ENCODE data around the gene MGLL. TPM values are rescaled to one million over a fixed set of nuclear protein-coding genes. Genes with fewer than 3 reads are reported as not detected.

The MGLL gene
- total and polyA plus RNA-seq, 9 of the 15 experiments (the other 6 are each of a cell fraction or from before 2014, with no cell fraction given) = 0.12 to 0.32 (median 0.18) TPM; not detected in 6

DNA sequence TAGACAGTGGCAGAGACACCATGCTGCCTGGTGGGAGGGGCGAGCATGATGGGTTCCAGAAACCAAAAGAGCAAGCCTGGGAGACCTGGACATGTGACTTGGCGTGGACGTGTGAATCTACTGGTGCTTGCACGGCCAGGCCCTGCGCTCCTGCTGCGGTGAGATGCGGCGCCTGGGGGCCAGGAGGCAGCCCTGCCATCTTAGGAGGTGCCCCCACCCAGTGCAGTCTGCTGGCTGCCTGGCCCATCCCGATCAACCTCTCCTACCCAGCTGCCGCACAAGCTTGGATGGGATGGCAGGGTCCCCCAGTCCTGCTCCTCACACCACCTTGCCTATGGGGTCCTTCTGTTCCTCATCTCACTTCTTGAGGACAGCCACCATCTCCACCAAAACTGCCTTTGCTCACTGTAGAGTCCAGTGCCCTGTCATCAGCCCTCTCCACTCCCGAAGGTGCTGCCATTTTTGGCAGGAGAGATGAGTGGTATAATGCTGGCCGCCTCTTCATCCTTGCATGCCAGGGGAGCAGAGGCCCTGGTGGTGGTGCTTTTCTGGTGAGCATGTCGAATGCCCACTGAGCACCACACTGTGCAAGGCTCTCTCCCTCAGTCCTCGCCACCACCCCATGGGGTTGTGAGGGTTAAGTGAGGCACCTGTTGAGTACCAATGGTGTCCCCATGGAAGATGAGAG lies 152.6 kb downstream of the MGLL start (continued):
- TF ChIP-seq KLF6 (CRISPR knock-in tag; IDR thresholded peaks at IDR 0.05; ENCODE audit: borderline replicate concordance) (no peak), NCOA6 (IDR thresholded peaks at IDR 0.05) (no peak), ZNF12 (CRISPR knock-in tag; IDR thresholded peaks at IDR 0.05) (no peak), KLF13 (tag; IDR thresholded peaks at IDR 0.05; ENCODE audit: borderline replicate concordance, low read depth) (no peak)

DNA sequence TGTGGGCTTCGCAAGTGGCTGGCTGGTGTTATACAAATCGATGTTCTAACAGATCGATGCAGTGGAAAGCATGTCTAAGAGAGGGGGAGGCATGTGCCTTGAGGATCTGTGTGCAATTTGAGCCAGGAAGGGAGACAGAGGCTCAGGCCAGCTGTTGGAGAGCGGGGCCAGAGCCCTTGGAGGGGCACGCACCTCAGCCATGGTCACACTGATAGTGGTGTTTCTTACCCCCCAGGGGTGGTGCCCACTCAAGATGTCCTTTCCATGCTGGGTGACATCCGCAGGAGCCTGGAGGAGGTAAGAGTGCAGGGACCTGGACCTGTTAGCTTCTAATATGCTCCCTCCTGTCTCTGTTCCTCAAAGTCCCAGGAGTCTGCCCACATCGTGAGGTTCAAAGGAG lies 153.4 kb downstream of the MGLL start:
- Histone ChIP-seq H3K79me2 (ENCODE audit: control insufficient read depth, insufficient read depth, low read length) (no peaks in the 10 kb centered on the region), H3K36me3 (ENCODE audit: control insufficient read depth, insufficient read depth, low read length) (peaks cover 18% of the 10 kb centered on the region; the same call in 1 of the 3 replicates), H3K27me3 (ENCODE audit: control insufficient read depth in 2 of 2, insufficient read depth in 2 of 2, low read length in 2 of 2) (no peaks in the 10 kb centered on the region), H3K4me1 (replicated peaks in 1 of 2; ENCODE audit: control insufficient read depth in 2 of 2, insufficient read depth in 2 of 2, low read length in 2 of 2) (peaks cover 0 to 26% of the 10 kb centered on the region in 2 experiments; a peak in 2 of 5 replicates), H3K9me3 (replicated peaks; ENCODE audit: control insufficient read depth, insufficient read depth, low read depth, low read length) (no peaks in the 10 kb centered on the region), H3K4me2 (ENCODE audit: insufficient read depth, low read length) (no peak overlapping the region), H2AFZ (ENCODE audit: low read depth, low read length) (no peak overlapping the region), H3K9me1 (ENCODE audit: control insufficient read depth, insufficient read depth, low read length) (no peaks in the 10 kb centered on the region), H3K4me3 (no peak overlapping the region), H4K20me1 (replicated peaks; ENCODE audit: control insufficient read depth, insufficient read depth, low read length) (0 out of 2 replicates have a peak, but pooled peaks cover 4% of the 10 kb centered on the region), H3K9ac (ENCODE audit: insufficient read depth in 1 of 2, low read depth in 2 of 2, low read length in 2 of 2) (no peak overlapping the region), H3K27ac (ENCODE audit: extremely low read depth, low read depth, low read length) (no peak overlapping the region)
- BruUV-seq (replicated peaks) = no TSS peak
- intact Hi-C loops (cut with micrococcal nuclease) (no loop called here), in situ Hi-C loops (cut with MboI) (no loop called here)
- DNase-seq (ENCODE audit: extremely low read depth in 1 of 4, low spot score in 3 of 4) = no peak
- WGBS (ENCODE audit: insufficient coverage, low coverage, missing lambda C conversion rate) = 86% methylated on average over 7 of the region's 7 CpGs
- POLR2A ChIA-PET = no interaction called here
- CTCF ChIA-PET (ENCODE audit: low intra/inter-chr PET ratio) = no interaction called here
- TF ChIP-seq, protein P1, sequence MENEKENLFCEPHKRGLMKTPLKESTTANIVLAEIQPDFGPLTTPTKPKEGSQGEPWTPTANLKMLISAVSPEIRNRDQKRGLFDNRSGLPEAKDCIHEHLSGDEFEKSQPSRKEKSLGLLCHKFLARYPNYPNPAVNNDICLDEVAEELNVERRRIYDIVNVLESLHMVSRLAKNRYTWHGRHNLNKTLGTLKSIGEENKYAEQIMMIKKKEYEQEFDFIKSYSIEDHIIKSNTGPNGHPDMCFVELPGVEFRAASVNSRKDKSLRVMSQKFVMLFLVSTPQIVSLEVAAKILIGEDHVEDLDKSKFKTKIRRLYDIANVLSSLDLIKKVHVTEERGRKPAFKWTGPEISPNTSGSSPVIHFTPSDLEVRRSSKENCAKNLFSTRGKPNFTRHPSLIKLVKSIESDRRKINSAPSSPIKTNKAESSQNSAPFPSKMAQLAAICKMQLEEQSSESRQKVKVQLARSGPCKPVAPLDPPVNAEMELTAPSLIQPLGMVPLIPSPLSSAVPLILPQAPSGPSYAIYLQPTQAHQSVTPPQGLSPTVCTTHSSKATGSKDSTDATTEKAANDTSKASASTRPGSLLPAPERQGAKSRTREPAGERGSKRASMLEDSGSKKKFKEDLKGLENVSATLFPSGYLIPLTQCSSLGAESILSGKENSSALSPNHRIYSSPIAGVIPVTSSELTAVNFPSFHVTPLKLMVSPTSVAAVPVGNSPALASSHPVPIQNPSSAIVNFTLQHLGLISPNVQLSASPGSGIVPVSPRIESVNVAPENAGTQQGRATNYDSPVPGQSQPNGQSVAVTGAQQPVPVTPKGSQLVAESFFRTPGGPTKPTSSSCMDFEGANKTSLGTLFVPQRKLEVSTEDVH (IDR thresholded peaks at IDR 0.05; ENCODE audit: low read depth, partially characterized antibody) = no peak
- TF ChIP-seq ZBTB8A (IDR thresholded peaks at IDR 0.05; ENCODE audit: partially characterized antibody) = no peak
- TF ChIP-seq NR1H2 (CRISPR knock-in tag; IDR thresholded peaks at IDR 0.05) = no peak
- ATAC-seq = no peak
- FAIRE-seq = no peak
